Upper lobe of left lung (tissue), 4 donors: ENCODE results near the gene FAM89A.

Source experiments
- EP300 ChIP-seq, 4 donors: sonication (generic); formaldehyde crosslinking; IDR thresholded peaks; one replicate each; pipeline ENCODE4 v1.5.1; 2017; ENCODE audit warnings: antibody characterized with exemption in 4 of 4, control low read depth in 2 of 4
- POLR2A ChIP-seq, 4 donors: fragments of 450-650 bp; IDR thresholded peaks; one replicate each; pipeline ENCODE4 v1.5.1; 2016 to 2017; ENCODE audit warnings: antibody characterized with exemption in 4 of 4, mild to moderate bottlenecking in 2 of 4
- POLR2AphosphoS5 ChIP-seq, 2 donors: sonication (generic); formaldehyde crosslinking; IDR thresholded peaks; one replicate each; pipeline ENCODE4 v1.5.1; 2017; ENCODE audit warnings: antibody characterized with exemption in 2 of 2
- TF ChIP-seq, protein P1 (sequence below), 6 experiments: fragments of 450-650 bp in 4 of 6; fragments of 200-600 bp in 2 of 6; sonication (generic) in 2 of 6; IDR thresholded peaks; one replicate each; pipeline ENCODE4 v1.5.1; 2016 to 2019; ENCODE audit warnings: antibody characterized with exemption in 6 of 6

DNA sequence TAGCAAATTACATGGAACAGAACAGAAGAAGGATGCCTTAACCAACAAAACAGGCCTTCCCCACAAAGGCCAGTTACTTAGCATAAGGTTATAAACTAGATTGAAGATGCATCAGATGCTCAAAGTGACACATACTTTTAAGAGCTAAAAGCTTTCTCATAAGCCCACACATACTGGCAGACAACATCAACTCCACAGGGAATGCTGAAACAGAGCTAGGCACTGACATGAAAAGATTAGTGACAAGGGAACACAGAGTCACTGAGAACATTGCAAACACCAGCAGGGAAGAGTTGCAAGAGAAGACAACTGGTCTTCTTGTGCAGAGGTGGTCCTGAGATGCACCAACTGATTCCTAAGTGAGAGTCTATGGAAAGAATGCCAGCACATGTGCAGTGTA is 68.3 kb downstream of the FAM89A start:
- TF ChIP-seq, protein P1, sequence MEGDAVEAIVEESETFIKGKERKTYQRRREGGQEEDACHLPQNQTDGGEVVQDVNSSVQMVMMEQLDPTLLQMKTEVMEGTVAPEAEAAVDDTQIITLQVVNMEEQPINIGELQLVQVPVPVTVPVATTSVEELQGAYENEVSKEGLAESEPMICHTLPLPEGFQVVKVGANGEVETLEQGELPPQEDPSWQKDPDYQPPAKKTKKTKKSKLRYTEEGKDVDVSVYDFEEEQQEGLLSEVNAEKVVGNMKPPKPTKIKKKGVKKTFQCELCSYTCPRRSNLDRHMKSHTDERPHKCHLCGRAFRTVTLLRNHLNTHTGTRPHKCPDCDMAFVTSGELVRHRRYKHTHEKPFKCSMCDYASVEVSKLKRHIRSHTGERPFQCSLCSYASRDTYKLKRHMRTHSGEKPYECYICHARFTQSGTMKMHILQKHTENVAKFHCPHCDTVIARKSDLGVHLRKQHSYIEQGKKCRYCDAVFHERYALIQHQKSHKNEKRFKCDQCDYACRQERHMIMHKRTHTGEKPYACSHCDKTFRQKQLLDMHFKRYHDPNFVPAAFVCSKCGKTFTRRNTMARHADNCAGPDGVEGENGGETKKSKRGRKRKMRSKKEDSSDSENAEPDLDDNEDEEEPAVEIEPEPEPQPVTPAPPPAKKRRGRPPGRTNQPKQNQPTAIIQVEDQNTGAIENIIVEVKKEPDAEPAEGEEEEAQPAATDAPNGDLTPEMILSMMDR (IDR thresholded peaks at IDR 0.05): no peak
- TF ChIP-seq EP300 (IDR thresholded peaks at IDR 0.05) (no peak), POLR2A (IDR thresholded peaks at IDR 0.05) (no peak), POLR2AphosphoS5 (IDR thresholded peaks at IDR 0.05) (no peak)
